ENCODE measurements around the gene DNAJC5G.

DNAJC5G gene

GRCh38 chr2:27306573-27307286, 31.5 kb downstream of the DNAJC5G start:
- Histone ChIP-seq H3K36me3 (replicated peaks in 1 of 2; ENCODE audit: control insufficient read depth in 2 of 2, insufficient read depth in 2 of 2, low read length in 2 of 2) (peaks cover 6 to 18% of the 10 kb centered on the region in 2 donors), H3K4me1 (ENCODE audit: control insufficient read depth in 2 of 2, insufficient read depth in 1 of 2, low read depth in 1 of 2, low read length in 2 of 2) (peaks cover 0 to 3% of the 10 kb centered on the region in 2 donors), H4K91ac (ENCODE audit: low read depth, low read length, poor library complexity) (no peak overlapping the region), H2BK5ac (ENCODE audit: low read length) (no peak overlapping the region), H2BK12ac (ENCODE audit: low read length) (no peak overlapping the region), H2BK15ac (ENCODE audit: low read length) (no peak overlapping the region), H3K9ac (ENCODE audit: low read depth, low read length, poor library complexity) (no peak overlapping the region), H2BK120ac (ENCODE audit: low read depth, low read length) (no peak overlapping the region), H2AK5ac (ENCODE audit: low read depth, low read length) (peak overlapping the region; percentile 46), H3K4ac (ENCODE audit: low read length) (no peak overlapping the region), H3K79me1 (ENCODE audit: low read depth, low read length) (peaks cover 5% of the 10 kb centered on the region), H3K27ac (replicated peaks; ENCODE audit: low read length) (no peak overlapping the region), H3K18ac (ENCODE audit: low read length) (peak overlapping the region; percentile 64), H3K14ac (ENCODE audit: low read length) (no peak overlapping the region), H4K8ac (ENCODE audit: low read depth, low read length) (no peak overlapping the region), H2AFZ (ENCODE audit: low read length) (peak overlapping the region; percentile 23), H3K4me3 (ENCODE audit: low read length in 2 of 2) (no peak overlapping the region), H3K27me3 (ENCODE audit: control insufficient read depth in 3 of 3, insufficient read depth in 3 of 3, low read depth in 1 of 3, low read length in 3 of 3) (peaks cover 27 to 41% (median 28%) of the 10 kb centered on the region in 3 experiments), H3K23ac (ENCODE audit: low read depth, low read length, poor library complexity) (peak overlapping the region; percentile 80), H3K4me2 (ENCODE audit: insufficient read depth, low read length, poor library complexity, severe bottlenecking) (peak overlapping the region; percentile 2), H3K9me3 (replicated peaks in 1 of 2; ENCODE audit: control insufficient read depth in 2 of 2, insufficient read depth in 1 of 2, low read depth in 1 of 2, low read length in 2 of 2) (peaks cover 0 to 1% of the 10 kb centered on the region in 2 donors)
- no CpG with 5 or more reads among the region's 51 CpGs for WGBS, 2 donors (ENCODE audit: extremely low coverage in 2 of 2, insufficient read length in 2 of 2, insufficient replicate concordance in 1 of 2)
- DNase-seq (ENCODE audit: low spot score) = no peak

DNA sequence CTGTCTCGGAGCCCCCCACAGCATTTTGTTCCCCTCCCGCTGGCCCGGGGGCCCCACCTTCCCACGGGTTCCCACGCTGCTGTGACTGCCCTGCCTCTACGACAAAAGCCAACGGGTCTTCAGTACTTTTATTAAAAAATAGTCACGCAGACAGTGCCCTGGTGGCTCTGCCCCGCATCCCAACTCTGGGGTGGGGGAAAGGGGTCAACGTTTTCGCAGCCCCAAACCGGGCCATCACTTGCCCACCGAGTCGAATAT, 32.0 kb downstream of the DNAJC5G start:
- Histone ChIP-seq H2BK15ac (ENCODE audit: low read length) (no peak overlapping the region), H3K27me3 (ENCODE audit: control insufficient read depth in 3 of 3, insufficient read depth in 3 of 3, low read depth in 1 of 3, low read length in 3 of 3) (peaks cover 27 to 41% (median 28%) of the 10 kb centered on the region in 3 experiments), H3K4me3 (ENCODE audit: low read length in 2 of 2) (no peak overlapping the region), H3K4me1 (ENCODE audit: control insufficient read depth in 2 of 2, insufficient read depth in 1 of 2, low read depth in 1 of 2, low read length in 2 of 2) (peaks cover 0 to 3% of the 10 kb centered on the region in 2 donors), H2AFZ (ENCODE audit: low read length) (no peak overlapping the region), H3K36me3 (replicated peaks in 1 of 2; ENCODE audit: control insufficient read depth in 2 of 2, insufficient read depth in 2 of 2, low read length in 2 of 2) (peaks cover 7 to 23% of the 10 kb centered on the region in 2 donors), H2AK5ac (ENCODE audit: low read depth, low read length) (peak overlapping the region; percentile 46), H4K91ac (ENCODE audit: low read depth, low read length, poor library complexity) (no peak overlapping the region), H3K9me3 (replicated peaks in 1 of 2; ENCODE audit: control insufficient read depth in 2 of 2, insufficient read depth in 1 of 2, low read depth in 1 of 2, low read length in 2 of 2) (peaks cover 0 to 1% of the 10 kb centered on the region in 2 donors), H4K8ac (ENCODE audit: low read depth, low read length) (no peak overlapping the region), H3K4ac (ENCODE audit: low read length) (no peak overlapping the region), H3K9ac (ENCODE audit: low read depth, low read length, poor library complexity) (no peak overlapping the region), H2BK12ac (ENCODE audit: low read length) (no peak overlapping the region), H2BK120ac (ENCODE audit: low read depth, low read length) (no peak overlapping the region), H3K27ac (replicated peaks; ENCODE audit: low read length) (no peak overlapping the region), H2BK5ac (ENCODE audit: low read length) (no peak overlapping the region), H3K79me1 (ENCODE audit: low read depth, low read length) (peaks cover 5% of the 10 kb centered on the region), H3K14ac (ENCODE audit: low read length) (peak overlapping the region; percentile 21), H3K4me2 (ENCODE audit: insufficient read depth, low read length, poor library complexity, severe bottlenecking) (peak overlapping the region; percentile 2), H3K18ac (ENCODE audit: low read length) (peak overlapping the region; percentile 48), H3K23ac (ENCODE audit: low read depth, low read length, poor library complexity) (no peak overlapping the region)
- no peak for DNase-seq (ENCODE audit: low spot score)
- WGBS, 2 donors (ENCODE audit: extremely low coverage in 2 of 2, insufficient read length in 2 of 2, insufficient replicate concordance in 1 of 2) = no CpG with 5 or more reads among the region's 14 CpGs

- no peak overlapping the region for H3K4me3 ChIP-seq (ENCODE audit: low read length in 2 of 2)
- H3K79me1 ChIP-seq (ENCODE audit: low read depth, low read length) = peaks cover 5% of the 10 kb centered on the region
- H3K27me3 ChIP-seq (ENCODE audit: control insufficient read depth in 3 of 3, insufficient read depth in 3 of 3, low read depth in 1 of 3, low read length in 3 of 3) = peaks cover 27 to 41% (median 28%) of the 10 kb centered on the region in 3 experiments
- H4K91ac ChIP-seq (ENCODE audit: low read depth, low read length, poor library complexity) = no peak overlapping the region
- peak overlapping the region; percentile 65 for H3K23ac ChIP-seq (ENCODE audit: low read depth, low read length, poor library complexity)
- H3K14ac ChIP-seq (ENCODE audit: low read length) = peak overlapping the region; percentile 21
- H2BK5ac ChIP-seq (ENCODE audit: low read length) = no peak overlapping the region
- WGBS, 2 donors (ENCODE audit: extremely low coverage in 2 of 2, insufficient read length in 2 of 2, insufficient replicate concordance in 1 of 2) = no CpG with 5 or more reads among the region's 75 CpGs
- H3K36me3 ChIP-seq (replicated peaks in 1 of 2; ENCODE audit: control insufficient read depth in 2 of 2, insufficient read depth in 2 of 2, low read length in 2 of 2) = peaks cover 7 to 26% of the 10 kb centered on the region in 2 donors
- no peak overlapping the region for H2BK12ac ChIP-seq (ENCODE audit: low read length)
- no peak overlapping the region for H2BK120ac ChIP-seq (ENCODE audit: low read depth, low read length)
- H3K4me2 ChIP-seq (ENCODE audit: insufficient read depth, low read length, poor library complexity, severe bottlenecking) = peak overlapping the region; percentile 18
- H3K18ac ChIP-seq (ENCODE audit: low read length) = peak overlapping the region; percentile 48
- H3K4ac ChIP-seq (ENCODE audit: low read length) = no peak overlapping the region
- H3K4me1 ChIP-seq (ENCODE audit: control insufficient read depth in 2 of 2, insufficient read depth in 1 of 2, low read depth in 1 of 2, low read length in 2 of 2) = peaks cover 0 to 3% of the 10 kb centered on the region in 2 donors
- H4K8ac ChIP-seq (ENCODE audit: low read depth, low read length) = no peak overlapping the region
- H2BK15ac ChIP-seq (ENCODE audit: low read length) = no peak overlapping the region
- no peak overlapping the region for H3K9ac ChIP-seq (ENCODE audit: low read depth, low read length, poor library complexity)
- no peak for DNase-seq (ENCODE audit: low spot score)
- no peak overlapping the region for H3K27ac ChIP-seq (replicated peaks; ENCODE audit: low read length)
- peaks cover 0 to 1% of the 10 kb centered on the region in 2 donors for H3K9me3 ChIP-seq (replicated peaks in 1 of 2; ENCODE audit: control insufficient read depth in 2 of 2, insufficient read depth in 1 of 2, low read depth in 1 of 2, low read length in 2 of 2)
- H2AK5ac ChIP-seq (ENCODE audit: low read depth, low read length) = no peak overlapping the region
- H2AFZ ChIP-seq (ENCODE audit: low read length) = no peak overlapping the region
These were observed 32.5 kb downstream of the DNAJC5G start for GRCh38 chr2:27307545-27308358.

- Histone ChIP-seq H4K91ac (ENCODE audit: low read depth, low read length, poor library complexity) (no peak within 1 kb of the TSS), H3K9me3 (replicated peaks in 1 of 2; ENCODE audit: control insufficient read depth in 2 of 2, insufficient read depth in 1 of 2, low read depth in 1 of 2, low read length in 2 of 2) (peaks cover 0 to 1% of the 10 kb centered on the region in 2 donors), H3K79me1 (ENCODE audit: low read depth, low read length) (peaks cover 5% of the 10 kb centered on the region), H3K27me3 (ENCODE audit: control insufficient read depth in 3 of 3, insufficient read depth in 3 of 3, low read depth in 1 of 3, low read length in 3 of 3) (peaks cover 27 to 41% (median 28%) of the 10 kb centered on the region in 3 experiments), H3K4ac (ENCODE audit: low read length) (no peak within 1 kb of the TSS), H3K18ac (ENCODE audit: low read length) (peak within 1 kb of the TSS; percentile 48), H3K27ac (replicated peaks; ENCODE audit: low read length) (no peak within 1 kb of the TSS), H3K4me2 (ENCODE audit: insufficient read depth, low read length, poor library complexity, severe bottlenecking) (peak within 1 kb of the TSS; percentile 18), H2BK120ac (ENCODE audit: low read depth, low read length) (no peak within 1 kb of the TSS), H3K9ac (ENCODE audit: low read depth, low read length, poor library complexity) (no peak within 1 kb of the TSS), H3K4me1 (ENCODE audit: control insufficient read depth in 2 of 2, insufficient read depth in 1 of 2, low read depth in 1 of 2, low read length in 2 of 2) (peaks cover 0 to 3% of the 10 kb centered on the region in 2 donors), H2BK5ac (ENCODE audit: low read length) (no peak within 1 kb of the TSS), H2AFZ (ENCODE audit: low read length) (no peak within 1 kb of the TSS), H3K4me3 (ENCODE audit: low read length in 2 of 2) (no peak within 1 kb of the TSS), H3K36me3 (replicated peaks in 1 of 2; ENCODE audit: control insufficient read depth in 2 of 2, insufficient read depth in 2 of 2, low read length in 2 of 2) (peaks cover 7 to 28% of the 10 kb centered on the region in 2 donors), H2BK12ac (ENCODE audit: low read length) (no peak within 1 kb of the TSS), H3K23ac (ENCODE audit: low read depth, low read length, poor library complexity) (peak within 1 kb of the TSS; percentile 65), H4K8ac (ENCODE audit: low read depth, low read length) (no peak within 1 kb of the TSS), H2BK15ac (ENCODE audit: low read length) (no peak within 1 kb of the TSS), H2AK5ac (ENCODE audit: low read depth, low read length) (peak within 1 kb of the TSS; percentile 46), H3K14ac (ENCODE audit: low read length) (peak within 1 kb of the TSS; percentile 21)
- peak; percentile 54 for DNase-seq (ENCODE audit: low spot score)
- no CpG with 5 or more reads among the region's 25 CpGs for WGBS, 2 donors (ENCODE audit: extremely low coverage in 2 of 2, insufficient read length in 2 of 2, insufficient replicate concordance in 1 of 2)
These were observed 33.2 kb downstream of the DNAJC5G start, which contains the start of gene UCN for GRCh38 chr2:27308359-27308881. Gene UCN (minus strand): TSS chr2:27308445. CDS start chr2:27307895, 550 bp downstream.
